ENCODE measurements around the gene MAGED4B.
"Not testable (repeated sequence)": the region's sequence is repeated elsewhere in the genome, so short reads cannot be mapped to it uniquely, and the experiment has no call there.

Gene MAGED4B, protein sequence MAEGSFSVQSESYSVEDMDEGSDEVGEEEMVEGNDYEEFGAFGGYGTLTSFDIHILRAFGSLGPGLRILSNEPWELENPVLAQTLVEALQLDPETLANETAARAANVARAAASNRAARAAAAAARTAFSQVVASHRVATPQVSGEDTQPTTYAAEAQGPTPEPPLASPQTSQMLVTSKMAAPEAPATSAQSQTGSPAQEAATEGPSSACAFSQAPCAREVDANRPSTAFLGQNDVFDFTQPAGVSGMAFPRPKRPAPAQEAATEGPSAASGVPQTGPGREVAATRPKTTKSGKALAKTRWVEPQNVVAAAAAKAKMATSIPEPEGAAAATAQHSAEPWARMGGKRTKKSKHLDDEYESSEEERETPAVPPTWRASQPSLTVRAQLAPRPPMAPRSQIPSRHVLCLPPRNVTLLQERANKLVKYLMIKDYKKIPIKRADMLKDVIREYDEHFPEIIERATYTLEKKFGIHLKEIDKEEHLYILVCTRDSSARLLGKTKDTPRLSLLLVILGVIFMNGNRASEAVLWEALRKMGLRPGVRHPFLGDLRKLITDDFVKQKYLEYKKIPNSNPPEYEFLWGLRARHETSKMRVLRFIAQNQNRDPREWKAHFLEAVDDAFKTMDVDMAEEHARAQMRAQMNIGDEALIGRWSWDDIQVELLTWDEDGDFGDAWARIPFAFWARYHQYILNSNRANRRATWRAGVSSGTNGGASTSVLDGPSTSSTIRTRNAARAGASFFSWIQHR

DNA sequence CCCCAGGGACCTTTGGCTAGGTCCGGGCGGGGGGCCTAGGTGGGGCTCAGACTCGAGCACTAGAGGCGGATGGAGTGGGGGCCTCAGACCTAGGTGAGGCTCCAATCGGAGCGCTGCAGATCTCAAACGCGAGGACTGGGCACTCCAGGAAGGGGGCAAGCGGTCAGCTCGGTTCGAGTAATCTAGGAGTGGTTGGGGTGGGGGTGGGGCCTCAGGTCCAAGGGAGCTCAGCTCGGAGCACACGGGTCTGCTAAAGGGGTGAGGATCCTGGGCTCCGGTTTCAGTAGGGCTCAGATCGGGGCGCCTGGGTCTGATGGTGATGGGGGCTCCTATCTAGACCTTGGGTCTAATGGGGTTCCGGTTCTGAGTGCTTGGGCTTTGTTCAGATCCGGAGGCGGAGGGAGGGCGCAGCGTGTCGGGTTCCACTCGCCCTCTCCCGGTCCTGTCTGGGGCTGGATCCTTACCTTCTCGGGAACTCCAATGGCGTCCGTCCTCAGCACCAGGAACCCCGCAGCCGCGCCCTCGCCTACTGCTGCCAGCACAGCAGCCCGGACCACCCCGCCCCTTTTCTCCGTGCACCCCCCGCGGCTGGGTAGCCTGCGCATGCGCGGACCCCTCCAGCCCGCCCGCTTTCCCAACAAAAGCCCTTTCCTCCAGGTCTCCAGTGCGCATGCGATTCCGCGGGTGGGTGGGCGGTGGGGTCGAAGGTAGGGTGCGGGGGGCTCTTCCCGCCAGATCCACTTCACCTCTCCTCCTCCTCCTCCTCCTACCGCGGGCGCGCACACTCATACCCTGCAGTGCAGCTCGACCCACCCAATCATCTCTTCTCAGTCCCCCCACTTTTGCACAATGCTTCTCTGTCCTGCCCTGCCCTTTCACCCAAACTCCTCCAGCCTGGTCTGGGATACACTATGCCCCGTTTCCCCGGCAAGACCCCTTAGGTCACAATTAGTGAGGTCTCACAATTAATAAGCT is at the start of gene MAGED4B:
Gene MAGED4B, minus strand, starts transcription at position 518 of the 975 bp plus-strand sequence. CDS start 1,011 bp downstream, outside the sequence.
- not testable (repeated sequence) for DNase-seq (ENCODE audit: low read depth)

DNA sequence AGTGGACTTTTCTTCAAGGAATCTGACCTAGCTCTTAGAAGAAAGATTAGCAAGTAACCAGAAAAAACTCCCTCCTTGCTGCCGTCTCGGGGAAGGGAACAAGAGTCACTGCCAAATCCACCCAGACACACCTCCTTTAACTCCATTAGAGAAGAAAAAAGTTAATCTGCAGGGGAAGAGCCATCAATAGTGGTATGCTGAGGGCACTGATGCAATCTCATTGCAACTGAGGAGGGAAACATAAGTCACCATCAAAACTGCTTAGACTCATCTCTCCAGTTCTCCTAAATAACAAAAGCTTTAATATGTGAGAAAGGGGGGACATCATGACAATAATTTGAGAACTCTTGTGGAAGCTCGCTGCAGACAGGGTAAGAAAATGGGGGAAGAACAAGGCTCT is 49.3 kb upstream of the MAGED4B start:
- no peak for DNase-seq (ENCODE audit: low read depth)

DNA sequence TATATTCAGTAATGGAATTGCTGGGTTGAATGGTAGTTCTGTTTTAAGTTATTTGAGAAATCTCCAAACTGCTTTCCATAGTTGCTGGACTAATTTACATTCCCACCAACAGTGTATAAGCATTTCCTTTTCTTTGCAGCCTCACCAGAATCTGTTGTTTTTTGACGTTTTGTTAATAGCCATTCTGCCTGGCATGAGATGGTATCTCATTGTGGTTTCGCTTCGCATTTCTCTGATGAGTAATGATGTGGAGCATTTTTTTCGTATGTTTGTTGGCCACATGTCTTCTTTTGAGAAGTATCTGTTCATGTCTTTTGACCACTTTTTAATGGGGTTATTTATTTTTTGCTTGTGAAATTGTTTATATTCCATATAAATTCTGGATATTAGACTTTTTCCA is 13.6 kb upstream of the MAGED4B start:
- no peak for DNase-seq (ENCODE audit: low read depth)

DNA sequence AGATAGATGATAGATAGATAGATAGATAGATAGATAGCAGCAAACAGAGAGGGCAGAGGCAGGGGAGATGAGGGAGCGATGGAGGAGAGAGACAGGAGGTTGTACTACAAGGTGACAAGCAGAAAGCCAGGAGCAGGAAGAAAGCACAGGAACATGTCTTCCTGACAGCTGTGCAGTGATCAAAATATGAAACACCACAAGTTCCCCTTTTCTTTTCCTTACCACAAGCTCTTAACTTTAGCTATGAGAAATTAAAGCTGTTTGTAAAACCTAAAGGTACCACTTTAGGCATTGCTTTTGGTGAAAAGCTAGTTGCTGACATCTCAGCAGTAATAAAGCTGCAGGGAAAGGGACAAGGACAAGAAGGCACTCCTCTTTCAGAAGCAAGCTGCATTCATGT is 9.1 kb upstream of the MAGED4B start:
- DNase-seq (ENCODE audit: low read depth): no peak

DNA sequence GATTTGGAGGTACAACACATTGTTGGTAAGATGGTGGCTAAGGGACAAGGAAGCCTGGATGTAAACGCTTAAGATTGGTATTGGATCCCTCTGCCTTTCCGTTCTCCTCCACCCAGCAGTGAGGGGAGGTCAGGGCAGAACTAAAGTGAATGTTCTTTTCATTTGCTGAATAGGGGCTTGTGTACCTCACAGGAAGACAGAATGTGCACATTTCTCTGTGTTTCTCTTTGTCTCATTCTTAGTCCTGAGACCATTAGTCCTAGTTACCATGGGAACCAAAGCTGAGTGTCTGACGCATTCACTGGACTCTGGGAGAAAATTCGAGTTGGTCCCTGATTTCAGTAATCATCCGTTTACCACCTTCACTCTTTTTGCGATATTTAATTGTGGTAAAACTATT is 26.7 kb downstream of the MAGED4B start:
- not testable (repeated sequence) for DNase-seq (ENCODE audit: low read depth)

DNA sequence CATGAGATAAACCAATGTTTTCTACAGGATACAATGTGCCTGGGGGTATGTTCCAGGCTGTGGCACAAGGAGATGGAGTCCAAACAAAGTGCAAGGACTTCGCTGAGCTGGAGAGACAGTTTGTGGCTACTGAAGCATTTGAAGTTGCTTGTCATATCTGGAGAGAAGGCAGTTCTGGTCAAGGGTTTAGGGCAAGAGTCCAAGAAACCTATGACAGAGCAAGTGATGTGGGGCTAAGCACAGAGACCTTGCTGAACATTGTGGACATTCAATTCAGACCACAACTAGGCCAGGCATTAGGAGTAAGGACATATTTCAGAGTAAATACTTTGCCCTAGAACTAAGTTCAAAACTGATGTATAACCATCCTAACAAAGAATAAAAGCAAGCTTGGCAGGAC is 34.8 kb downstream of the MAGED4B start:
- DNase-seq (ENCODE audit: low read depth): no peak

DNA sequence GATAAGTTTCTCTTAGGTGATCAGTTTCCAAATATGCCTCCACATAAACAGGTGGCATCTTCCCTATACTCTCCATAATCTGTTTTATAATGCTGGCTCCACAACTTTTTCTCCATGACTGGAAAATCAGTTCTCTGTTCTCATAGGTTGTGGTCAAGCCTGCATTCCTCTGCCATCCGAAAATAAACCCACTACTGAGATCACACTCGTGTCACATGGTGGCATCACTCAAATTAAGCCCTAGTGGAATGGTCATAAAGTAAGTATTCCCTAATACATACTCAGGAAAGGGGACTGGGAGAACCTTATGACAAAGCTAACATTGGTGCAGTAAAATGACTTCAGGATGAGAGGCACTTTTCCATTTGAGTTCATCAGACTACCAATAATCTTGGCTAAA is 37.6 kb downstream of the MAGED4B start:
- DNase-seq (ENCODE audit: low read depth): no peak

DNA sequence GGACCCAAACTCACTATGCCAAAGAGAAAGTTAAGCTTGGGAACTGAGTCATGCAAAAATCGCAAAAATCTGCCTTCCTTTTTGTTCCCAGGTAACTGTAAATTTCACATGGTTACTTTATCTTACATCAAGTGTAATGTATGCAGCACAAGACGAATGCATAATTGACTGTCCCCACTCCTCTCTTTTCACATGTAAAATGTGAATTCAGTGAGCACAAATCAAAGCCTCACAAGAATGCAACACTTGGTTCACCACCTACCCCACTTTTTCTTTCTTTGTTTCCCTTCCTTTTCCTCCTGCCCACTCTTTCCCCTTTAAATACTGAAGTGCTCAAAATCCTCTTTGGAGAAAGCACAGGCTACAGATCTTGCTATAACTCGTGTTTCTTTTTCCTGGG is 53.2 kb downstream of the MAGED4B start:
- no peak for DNase-seq (ENCODE audit: low read depth)

Data from activated T-helper 9 cell treated with anti-CD3 and anti-CD28 coated beads, Interleukin-2, amount 50 U/mL, for 16 hours (primary cell).